CD4-positive, CD25-positive, alpha-beta regulatory T cell (primary cell): ENCODE results near the gene BMS1. TPM values are rescaled to one million over a fixed set of nuclear protein-coding genes. Genes with fewer than 3 reads are reported as not detected.
"Not testable (repeated sequence)": the region's sequence is repeated elsewhere in the genome, so short reads cannot be mapped to it uniquely, and the experiment has no call there.

ENCODE experiments used
- ATAC-seq, 2 donors: fragments of 150-1000 bp; cut with Tn5 transposase; one replicate each; pipeline ENCODE4 v1.10.0; 2021; ENCODE audit warnings: low read depth in 2 of 2, moderate number of reproducible peaks in 2 of 2, moderate library complexity in 1 of 2
- DNase-seq, 3 donors: peaks; one replicate each; pipeline versions ENCODE4 v3.0.0 to v3.0.0-alpha.2; 2012 to 2022; ENCODE audit warnings: mixed read lengths in 1 of 3
- H3K27ac ChIP-seq: one replicate; pipeline ENCODE4 v1.7.0; 2013; ENCODE audit warnings: mild to moderate bottlenecking, low read length; ENCODE audit not compliant: insufficient read depth, poor library complexity, severe bottlenecking
- H3K27me3 ChIP-seq: one replicate; pipeline ENCODE4 v1.7.0; 2013; ENCODE audit warnings: low read length; ENCODE audit not compliant: control insufficient read depth, insufficient read depth
- H3K36me3 ChIP-seq: one replicate; pipeline ENCODE4 v1.7.0; 2013; ENCODE audit warnings: mild to moderate bottlenecking, low read length, moderate library complexity; ENCODE audit not compliant: control insufficient read depth, insufficient read depth
- H3K4me1 ChIP-seq: 2 replicates; pipeline ENCODE4 v1.7.0; 2013; ENCODE audit warnings: mild to moderate bottlenecking, low read length; ENCODE audit not compliant: insufficient read depth, control insufficient read depth, poor library complexity, severe bottlenecking
- H3K4me3 ChIP-seq: one replicate; pipeline ENCODE4 v1.7.0; 2013; ENCODE audit warnings: low read depth, mild to moderate bottlenecking, low read length, moderate library complexity
- H3K9me3 ChIP-seq, 2 experiments: 1 replicate in 1 of 2; 2 replicates in 1 of 2; pipeline ENCODE4 v1.7.0; 2013; ENCODE audit warnings: low read length in 2 of 2, mild to moderate bottlenecking in 1 of 2, moderate library complexity in 1 of 2; ENCODE audit not compliant: control insufficient read depth in 2 of 2
- H3K27ac Mint-ChIP-seq, 3 donors: one replicate each; pipeline ENCODE4 v1.8.0; 2020 to 2022; ENCODE audit warnings: mild to moderate bottlenecking in 3 of 3, mixed read lengths in 3 of 3, moderate library complexity in 2 of 3
- H3K27me3 Mint-ChIP-seq: one replicate; pipeline ENCODE4 v1.8.0; 2022; ENCODE audit warnings: mild to moderate bottlenecking, mixed read lengths
- H3K36me3 Mint-ChIP-seq: one replicate; pipeline ENCODE4 v1.8.0; 2020; ENCODE audit warnings: mixed read lengths
- H3K4me1 Mint-ChIP-seq, 4 donors: one replicate each; pipeline ENCODE4 v1.8.0; 2020 to 2022; ENCODE audit warnings: mixed read lengths in 4 of 4, mild to moderate bottlenecking in 1 of 4
- H3K4me3 Mint-ChIP-seq, 4 donors: one replicate each; pipeline ENCODE4 v1.8.0; 2020 to 2022; ENCODE audit warnings: mild to moderate bottlenecking in 4 of 4, mixed read lengths in 4 of 4, moderate library complexity in 3 of 4
- H3K9me3 Mint-ChIP-seq, 7 donors: one replicate each; pipeline ENCODE4 v1.8.0; 2020 to 2022; ENCODE audit warnings: mixed read lengths in 7 of 7, mild to moderate bottlenecking in 3 of 7, moderate library complexity in 2 of 7
- polyA plus RNA-seq, 4 donors: library from polyadenylated mRNA; unstranded; fragments of 300-500 nt; fragmentation: Illumina TruSeq; gene quantifications; one replicate each; pipeline ENCODE4 v1.2.3, GENCODE V29; 2021
- total RNA-seq: library from RNA; stranded (reverse); gene quantifications from one replicate; pipeline ENCODE4 v1.2.3, GENCODE V29; 2022

BMS1 gene
- total and polyA plus RNA-seq, 5 donors from 2014 or later: 8.6 to 11.7 (median 10.7) TPM

DNA sequence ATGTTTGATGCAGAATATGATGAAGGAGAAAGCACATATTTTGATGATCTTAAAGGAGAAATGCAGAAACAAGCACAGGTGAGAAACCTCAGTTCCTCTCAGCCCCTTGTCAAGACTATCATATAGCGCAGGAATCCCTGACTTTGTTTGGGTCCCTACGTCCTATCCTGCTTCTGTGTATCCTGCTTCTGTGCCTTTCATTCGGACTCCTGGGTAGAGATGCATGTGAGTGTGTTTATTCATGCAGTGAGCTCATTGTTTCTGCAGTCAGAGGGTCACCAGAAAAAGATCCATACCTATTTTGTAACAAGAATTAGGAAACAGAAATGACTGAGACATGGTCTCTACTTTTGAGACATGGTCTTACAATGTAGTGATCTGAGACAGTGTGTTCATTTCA lies 34.8 kb downstream of the BMS1 start:
- H3K27ac Mint-ChIP-seq, H3K27ac ChIP-seq, ATAC-seq, H3K4me3 ChIP-seq, DNase-seq, H3K4me3 Mint-ChIP-seq, H3K27me3 ChIP-seq, H3K27me3 Mint-ChIP-seq, H3K4me1 ChIP-seq, H3K9me3 ChIP-seq: not testable (repeated sequence)
- peaks cover 0 to 13% (median 4%) of the 10 kb centered on the region in 7 donors for H3K9me3 Mint-ChIP-seq
- peaks cover 61% of the 10 kb centered on the region for H3K36me3 ChIP-seq
- H3K36me3 Mint-ChIP-seq: peaks cover 66% of the 10 kb centered on the region
- H3K4me1 Mint-ChIP-seq: peaks cover 16 to 21% (median 18%) of the 10 kb centered on the region in 4 donors

- not testable (repeated sequence) for H3K9me3 ChIP-seq, H3K4me1 ChIP-seq, H3K27me3 ChIP-seq, H3K4me3 ChIP-seq, H3K27ac ChIP-seq, DNase-seq, ATAC-seq, H3K27me3 Mint-ChIP-seq, H3K4me3 Mint-ChIP-seq, H3K9me3 Mint-ChIP-seq
- peaks cover 60% of the 10 kb centered on the region for H3K36me3 ChIP-seq
- Mint-ChIP-seq H3K36me3 (peaks cover 73% of the 10 kb centered on the region), H3K27ac (peak overlapping the region in 2 of 3 donors; percentile 21 to 57), H3K4me1 (peaks cover 0 to 12% (median 10%) of the 10 kb centered on the region in 4 donors)
These were observed 44.2 kb downstream of the BMS1 start for GRCh38 chr10:42826759-42827158.

DNA sequence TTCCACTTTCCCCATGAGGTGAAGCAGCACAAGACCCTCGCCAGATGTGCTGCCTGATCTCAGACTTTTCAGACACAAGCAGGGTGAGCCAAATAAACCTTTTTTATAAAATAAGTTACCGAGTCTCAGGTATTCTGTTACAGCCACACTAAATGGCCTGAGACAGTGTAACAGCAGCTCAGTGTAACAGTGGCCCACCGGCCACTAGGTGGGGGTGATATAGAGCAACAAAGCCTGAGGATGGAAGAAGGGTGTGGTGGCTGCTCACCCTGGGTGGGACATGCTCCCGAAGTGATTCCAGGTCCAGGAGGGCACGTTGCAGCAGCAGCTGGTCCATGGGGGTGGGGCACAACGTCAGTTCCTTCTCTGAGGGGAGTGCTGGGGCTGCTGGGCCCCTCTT lies 44.6 kb downstream of the BMS1 start:
- H3K9me3 ChIP-seq: no peaks in the 10 kb centered on the region
- H3K27me3 ChIP-seq: no peaks in the 10 kb centered on the region
- Mint-ChIP-seq H3K4me3 (no peak overlapping the region), H3K27ac (peak overlapping the region in 2 of 3 donors; percentile 21 to 57), H3K27me3 (no peaks in the 10 kb centered on the region), H3K4me1 (peaks cover 0 to 12% (median 10%) of the 10 kb centered on the region in 4 donors), H3K9me3 (peaks cover 0 to 2% (median 0%) of the 10 kb centered on the region in 7 donors), H3K36me3 (peaks cover 78% of the 10 kb centered on the region)
- ATAC-seq (no peak), DNase-seq (no peak)
- H3K4me1 ChIP-seq: no peaks in the 10 kb centered on the region
- peaks cover 64% of the 10 kb centered on the region for H3K36me3 ChIP-seq
- H3K27ac ChIP-seq: no peak overlapping the region
- H3K4me3 ChIP-seq: no peak overlapping the region

DNA sequence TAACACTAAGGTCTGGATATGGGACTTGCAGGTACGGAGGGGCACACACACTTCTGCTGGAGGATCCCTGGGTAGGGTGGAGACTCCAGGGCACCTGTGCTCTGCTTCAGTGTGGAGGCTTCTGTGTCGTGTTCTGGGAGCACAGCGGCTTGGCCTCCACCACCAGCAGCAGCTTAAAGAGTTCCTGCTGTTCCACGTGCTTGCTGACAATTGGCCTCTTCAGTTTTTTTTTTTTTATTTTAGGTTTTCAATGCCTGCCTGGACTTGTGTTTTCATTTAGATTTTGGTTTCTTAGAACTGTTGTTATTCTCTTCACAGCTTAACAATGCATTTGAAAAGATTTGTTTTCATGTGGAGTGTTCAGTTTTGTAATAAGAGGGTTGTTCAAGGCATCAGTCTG lies 45.8 kb downstream of the BMS1 start:
- H3K4me3 ChIP-seq, ATAC-seq, H3K9me3 ChIP-seq, H3K27me3 Mint-ChIP-seq, DNase-seq, H3K4me1 Mint-ChIP-seq, H3K27ac Mint-ChIP-seq, H3K4me1 ChIP-seq, H3K27me3 ChIP-seq, H3K4me3 Mint-ChIP-seq, H3K9me3 Mint-ChIP-seq, H3K27ac ChIP-seq: not testable (repeated sequence)
- peaks cover 57% of the 10 kb centered on the region for H3K36me3 ChIP-seq
- H3K36me3 Mint-ChIP-seq: peaks cover 69% of the 10 kb centered on the region

- Mint-ChIP-seq H3K9me3 (no peaks in the 10 kb centered on the region), H3K4me1 (peaks cover 0 to 10% (median 7%) of the 10 kb centered on the region in 4 donors), H3K27me3 (no peaks in the 10 kb centered on the region), H3K36me3 (peaks cover 54% of the 10 kb centered on the region), H3K4me3 (no peak overlapping the region), H3K27ac (no peak overlapping the region)
- no peaks in the 10 kb centered on the region for H3K4me1 ChIP-seq
- H3K27me3 ChIP-seq: no peaks in the 10 kb centered on the region
- no peak overlapping the region for H3K4me3 ChIP-seq
- DNase-seq (no peak), ATAC-seq (no peak)
- H3K27ac ChIP-seq: no peak overlapping the region
- peaks cover 40% of the 10 kb centered on the region for H3K36me3 ChIP-seq
- H3K9me3 ChIP-seq: no peaks in the 10 kb centered on the region
These were observed 47.6 kb downstream of the BMS1 start for GRCh38 chr10:42830237-42830636.

DNA sequence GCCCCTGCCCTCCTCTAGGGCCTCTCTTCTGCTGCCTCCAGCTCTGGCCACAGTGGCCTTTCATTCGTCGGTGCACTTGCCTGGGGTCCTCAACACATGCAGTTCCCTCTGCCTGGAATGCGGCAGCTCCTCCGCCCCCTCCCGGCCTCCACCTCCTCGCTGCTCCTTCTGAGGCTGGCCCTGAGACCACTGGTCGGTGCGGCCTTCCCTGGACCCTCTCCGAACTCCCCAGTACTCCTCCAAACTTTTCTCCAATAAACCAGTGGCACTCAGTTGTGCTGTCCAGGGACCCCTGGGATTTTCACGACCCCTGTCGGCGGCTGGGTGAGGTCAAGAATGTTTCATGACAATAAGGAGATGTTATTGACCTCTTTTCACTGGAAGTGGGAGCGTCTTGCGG lies 53.5 kb downstream of the BMS1 start:
- Histone ChIP-seq H3K27me3 (no peaks in the 10 kb centered on the region), H3K36me3 (peaks cover 12% of the 10 kb centered on the region), H3K4me3 (no peak overlapping the region), H3K9me3 (no peaks in the 10 kb centered on the region), H3K27ac (no peak overlapping the region), H3K4me1 (no peaks in the 10 kb centered on the region)
- Mint-ChIP-seq H3K36me3 (peaks cover 15% of the 10 kb centered on the region), H3K9me3 (peaks cover 0 to 2% (median 0%) of the 10 kb centered on the region in 7 donors), H3K4me3 (no peak overlapping the region), H3K4me1 (peaks cover 0 to 3% (median 0%) of the 10 kb centered on the region in 4 donors), H3K27ac (no peak overlapping the region), H3K27me3 (peaks cover 21% of the 10 kb centered on the region)
- DNase-seq (no peak), ATAC-seq (no peak)

- ATAC-seq (no peak), DNase-seq (peak in 1 of 3 donors; percentile 8)
- Histone ChIP-seq H3K27ac (no peak overlapping the region), H3K9me3 (no peaks in the 10 kb centered on the region), H3K36me3 (peaks cover 7% of the 10 kb centered on the region), H3K4me3 (no peak overlapping the region), H3K27me3 (no peaks in the 10 kb centered on the region), H3K4me1 (no peaks in the 10 kb centered on the region)
- H3K9me3 Mint-ChIP-seq: peaks cover 0 to 2% (median 0%) of the 10 kb centered on the region in 7 donors
- no peak overlapping the region for H3K27ac Mint-ChIP-seq
- H3K27me3 Mint-ChIP-seq: peaks cover 25% of the 10 kb centered on the region
- peaks cover 6% of the 10 kb centered on the region for H3K36me3 Mint-ChIP-seq
- peak overlapping the region in 1 of 4 donors; percentile 64 for H3K4me3 Mint-ChIP-seq
- H3K4me1 Mint-ChIP-seq: peaks cover 0 to 3% (median 0%) of the 10 kb centered on the region in 4 donors
These were observed 54.3 kb downstream of the BMS1 start for GRCh38 chr10:42836771-42837468.

GRCh38 chr10:42844810-42845209 lies 62.2 kb downstream of the BMS1 start:
- not testable (repeated sequence) for H3K4me3 Mint-ChIP-seq, H3K4me1 ChIP-seq, ATAC-seq, H3K27me3 ChIP-seq, H3K27ac ChIP-seq, H3K9me3 ChIP-seq, H3K36me3 Mint-ChIP-seq, H3K4me1 Mint-ChIP-seq, DNase-seq, H3K4me3 ChIP-seq, H3K27ac Mint-ChIP-seq, H3K36me3 ChIP-seq
- Mint-ChIP-seq H3K9me3 (peaks cover 0 to 13% (median 0%) of the 10 kb centered on the region in 7 donors), H3K27me3 (peaks cover 21% of the 10 kb centered on the region)
